ENCODE results near the gene FBXW7.

FBXW7 gene

DNA sequence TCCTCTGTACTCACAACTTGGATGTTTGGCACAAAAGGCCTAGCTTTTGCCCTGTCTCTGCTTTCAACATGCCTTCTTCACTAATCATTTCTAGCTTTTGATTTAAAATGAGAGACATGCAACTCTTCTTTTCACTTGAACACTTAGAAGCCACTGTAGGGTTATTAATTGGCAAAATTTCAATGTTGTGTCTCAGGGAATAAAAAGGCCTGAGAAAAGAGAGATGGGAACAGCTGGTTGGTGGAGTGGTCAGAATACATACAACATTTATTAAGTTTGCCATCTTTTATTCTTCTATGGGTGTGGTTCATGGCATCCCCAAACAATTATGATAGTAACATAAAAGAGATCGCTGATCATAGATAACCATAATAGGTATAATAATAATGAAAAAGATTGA, 114.3 kb downstream of the FBXW7 start:
- no peak for FAIRE-seq

DNA sequence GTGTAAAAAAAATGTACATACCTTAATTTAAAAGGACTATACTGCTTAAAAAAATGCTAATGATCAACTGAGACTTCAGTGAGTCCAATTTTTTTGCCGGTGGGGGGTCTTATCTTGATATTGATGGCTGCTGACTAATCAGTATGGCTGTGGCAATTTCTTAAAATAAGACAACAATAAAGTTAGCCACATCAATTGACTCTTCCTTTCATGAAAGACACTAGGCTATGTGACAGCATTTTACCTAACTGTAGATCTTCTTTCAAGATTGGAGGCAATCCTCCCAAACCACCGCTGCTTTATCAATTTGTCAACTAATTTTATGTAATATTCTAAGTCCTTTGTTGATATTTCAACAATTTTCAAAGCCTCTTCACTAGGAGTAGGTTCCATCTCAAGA, 116.1 kb downstream of the FBXW7 start:
- FAIRE-seq = no peak

DNA sequence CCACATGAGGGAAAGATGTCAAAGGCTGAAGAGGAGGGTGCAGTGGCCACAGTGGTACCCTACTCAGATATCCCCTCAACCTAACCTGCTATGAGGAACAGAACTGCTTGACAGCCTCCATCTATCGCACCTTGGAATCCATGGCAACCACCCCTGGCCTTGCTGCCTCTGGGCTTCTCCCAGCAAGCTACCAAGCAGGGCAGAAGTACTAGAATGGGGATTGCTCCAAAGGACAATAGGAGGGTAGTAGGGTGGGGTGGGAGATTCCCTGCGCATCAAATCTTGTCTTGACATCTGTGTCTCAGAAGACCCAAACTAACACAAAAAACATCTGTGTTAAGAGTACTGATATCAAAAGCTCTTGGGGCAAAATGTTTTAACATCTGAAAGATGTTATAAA, 118.2 kb downstream of the FBXW7 start:
- FAIRE-seq = no peak

DNA sequence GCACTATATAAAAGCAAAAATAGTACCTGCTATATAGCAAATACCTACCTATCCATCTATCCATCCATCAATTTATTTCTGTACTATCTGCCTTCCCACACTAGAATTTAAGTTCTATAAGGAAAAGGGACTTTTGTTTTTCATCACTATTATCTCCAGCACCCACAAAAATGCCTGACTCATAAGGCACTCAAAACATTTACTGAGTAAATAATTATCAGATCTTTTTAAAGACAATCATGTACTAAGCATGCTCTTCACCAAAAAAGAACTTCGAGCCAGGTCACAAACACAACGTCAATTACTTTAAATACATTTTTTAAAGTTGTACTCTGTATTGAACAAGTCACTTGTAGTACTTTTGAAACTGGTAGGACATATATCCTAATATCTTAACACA, 119.9 kb downstream of the FBXW7 start:
- FAIRE-seq = no peak

DNA sequence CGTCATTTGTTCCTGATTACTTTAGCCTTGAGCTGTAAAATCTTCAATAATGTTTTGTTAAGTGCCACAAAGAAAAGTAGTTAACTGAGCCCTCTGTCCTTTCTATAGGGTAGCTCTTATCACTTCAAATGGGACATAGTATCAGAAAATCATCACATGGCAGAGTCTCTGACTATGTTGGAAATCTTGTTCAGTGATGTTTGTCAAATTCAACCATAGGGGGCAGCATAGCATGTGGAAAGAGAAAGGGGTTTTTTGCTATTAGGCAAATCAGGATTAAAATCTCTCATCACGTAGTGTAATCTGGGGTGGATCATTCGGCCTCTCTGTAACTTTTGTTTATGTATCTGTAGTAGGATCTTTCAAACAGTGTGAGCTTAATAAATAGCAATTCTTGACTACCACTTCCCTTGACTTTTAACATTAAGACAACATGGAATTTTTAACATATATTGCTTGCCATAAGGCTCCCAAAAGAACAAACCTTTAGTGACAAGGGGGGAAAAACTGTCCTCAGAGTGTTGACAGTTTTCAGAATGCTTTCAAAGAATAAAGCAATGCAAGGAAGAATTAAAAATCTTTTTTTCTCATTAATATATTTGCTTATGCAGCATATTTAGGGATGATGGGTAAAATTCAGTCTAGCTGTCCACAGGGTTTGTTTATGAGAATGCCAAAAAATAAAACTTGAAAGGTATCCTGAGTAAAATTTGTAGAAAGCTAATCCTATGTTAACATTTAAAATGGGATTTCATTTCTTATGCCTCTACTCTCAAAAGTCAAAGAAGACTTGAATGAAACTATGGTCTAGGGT, 127.2 kb downstream of the FBXW7 start:
- FAIRE-seq = peak; percentile 80

DNA sequence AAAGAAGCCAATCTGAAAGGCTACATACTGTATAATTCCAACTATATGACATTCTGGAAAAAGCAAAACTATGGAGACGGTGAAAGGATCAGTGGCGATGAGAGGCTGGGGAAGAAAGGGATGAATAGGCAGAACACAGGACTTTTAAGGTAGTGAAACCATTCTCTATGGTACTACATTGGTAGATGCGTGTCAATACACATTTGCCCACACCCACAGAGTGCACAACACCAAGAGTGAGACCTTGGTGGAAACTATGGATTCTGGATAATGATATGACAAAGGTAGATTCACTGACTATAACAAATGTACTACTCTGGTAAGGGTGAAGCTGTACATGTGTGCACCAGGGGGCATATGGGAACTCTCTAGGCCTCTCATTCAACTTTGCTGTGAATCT, 134.5 kb downstream of the FBXW7 start:
- FAIRE-seq = no peak

DNA sequence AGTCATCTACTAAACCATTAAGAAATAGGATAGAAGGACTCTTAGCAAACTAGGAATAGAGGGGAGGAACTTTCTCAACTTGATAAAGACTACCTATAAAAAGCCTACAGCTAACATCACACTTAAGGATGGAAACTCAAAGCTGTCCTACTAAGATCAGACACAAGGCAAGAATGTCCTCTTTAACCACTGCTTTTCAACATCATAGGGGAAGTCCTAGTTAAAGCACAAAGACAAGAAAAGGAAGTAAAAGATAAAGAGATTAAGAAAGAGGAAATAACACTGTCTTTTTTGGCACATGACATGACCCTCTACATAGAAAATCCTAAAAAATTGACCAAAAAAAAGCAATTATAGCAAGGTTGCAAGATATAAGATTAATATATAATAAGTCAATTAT, 136.6 kb downstream of the FBXW7 start:
- FAIRE-seq = no peak

DNA sequence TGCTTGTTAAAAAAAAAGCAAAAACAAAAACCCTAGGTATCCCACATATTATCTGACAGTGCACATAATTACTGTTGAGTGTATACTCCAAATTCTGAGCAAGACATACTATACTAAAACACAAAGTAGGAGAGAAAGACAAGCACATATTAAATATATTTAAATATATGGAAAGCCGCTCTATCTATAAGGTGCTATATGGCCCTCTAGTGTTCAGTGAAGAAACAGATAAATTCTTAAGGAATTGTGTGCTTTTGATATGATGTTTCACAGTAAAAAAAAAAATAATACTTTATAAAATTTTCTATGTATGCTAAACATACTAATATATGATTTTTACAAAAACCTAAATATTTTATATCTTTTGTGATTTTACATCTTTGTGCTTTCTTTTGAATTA, 137.8 kb downstream of the FBXW7 start:
- FAIRE-seq = peak; percentile 95

DNA sequence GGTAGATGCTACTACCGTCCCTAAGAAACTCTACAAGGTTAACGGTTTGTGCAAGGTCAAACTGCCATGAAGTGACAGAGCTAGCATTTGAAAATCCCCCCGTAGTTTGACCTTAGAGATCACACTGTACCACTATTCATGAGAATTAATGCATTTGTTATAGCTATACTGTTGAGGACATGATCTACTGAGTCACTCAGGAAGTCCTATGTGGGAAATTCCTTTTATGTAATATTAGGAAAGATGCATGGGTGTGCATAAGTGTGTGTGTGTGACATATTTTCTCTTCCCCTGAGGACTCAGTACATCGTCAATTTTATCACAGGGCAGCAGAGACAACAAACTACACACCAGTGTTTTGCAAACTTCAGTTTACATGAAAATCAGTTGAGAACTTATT, 141.1 kb downstream of the FBXW7 start:
- FAIRE-seq = no peak

DNA sequence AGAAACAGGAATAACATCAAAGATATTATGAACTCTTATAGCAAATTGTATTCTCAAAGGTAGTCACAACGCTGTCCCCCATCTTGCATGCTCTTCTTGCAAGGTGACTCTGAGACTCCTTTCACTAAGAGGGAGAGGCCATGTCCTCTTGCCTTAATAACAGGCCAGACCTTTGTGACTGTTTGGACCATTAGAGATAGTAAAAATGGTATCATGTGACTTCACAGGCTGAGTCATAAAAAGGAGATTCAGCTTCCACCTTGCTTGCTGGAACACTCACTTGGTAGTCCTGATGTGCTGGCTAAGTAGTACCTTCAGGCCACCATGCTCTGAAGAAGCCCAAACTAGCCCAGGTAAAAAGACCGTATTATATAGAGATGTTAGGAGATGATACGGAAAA, 143.8 kb downstream of the FBXW7 start:
- FAIRE-seq = no peak

DNA sequence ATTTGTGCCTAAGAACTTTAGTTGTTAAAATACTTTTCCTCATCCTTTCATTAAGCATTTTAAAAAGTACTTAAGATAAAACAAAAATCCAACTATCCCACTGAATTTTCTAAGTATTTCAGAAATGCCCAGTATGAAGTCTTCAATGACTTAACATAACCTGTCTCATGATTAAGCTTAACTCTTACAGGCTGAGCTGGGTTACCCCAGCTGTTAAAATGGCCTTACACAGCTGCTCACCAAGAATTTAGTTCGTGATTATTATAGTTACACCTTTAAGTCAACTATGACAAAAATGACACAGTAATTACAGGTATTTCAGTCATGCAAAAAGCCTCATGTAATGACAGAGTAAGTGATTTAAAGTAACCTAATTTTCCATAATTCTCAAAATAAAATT, 145.7 kb downstream of the FBXW7 start:
- no peak for FAIRE-seq

DNA sequence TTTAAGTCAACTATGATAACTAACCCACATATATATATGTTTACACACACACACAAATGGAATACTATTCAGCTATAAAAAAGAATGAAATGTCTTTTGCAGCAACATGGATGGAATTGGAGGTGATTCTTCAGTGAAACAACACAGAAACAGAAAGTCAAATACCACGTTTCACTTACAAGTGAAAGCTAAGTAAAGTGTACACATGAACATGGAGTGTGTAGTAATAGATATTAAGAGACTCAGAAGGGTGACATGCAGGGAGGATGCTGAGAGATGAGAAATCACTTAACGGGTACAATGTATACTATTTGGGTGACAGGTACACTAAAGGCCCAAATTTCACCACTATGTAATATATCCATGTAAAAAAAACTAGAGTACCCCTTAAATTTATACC, 146.5 kb downstream of the FBXW7 start:
- no peak for FAIRE-seq

DNA sequence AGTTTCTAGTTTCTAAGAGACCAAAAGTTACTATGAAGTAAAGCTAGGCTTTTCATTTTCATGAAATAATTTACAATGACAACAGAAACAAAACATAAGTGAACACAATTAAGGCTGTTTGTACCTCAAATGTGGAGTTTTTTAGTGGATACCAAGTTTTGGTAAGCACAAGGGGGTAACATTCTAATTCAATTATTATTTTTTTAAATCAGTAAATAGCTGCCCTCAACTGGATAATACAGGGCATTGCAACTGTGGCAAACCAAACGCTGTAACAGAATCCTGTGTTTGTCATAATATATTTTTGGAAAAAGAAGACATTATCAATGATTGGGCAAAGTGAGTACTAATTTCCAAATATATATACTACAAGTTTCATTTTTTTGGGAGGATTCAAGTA, 150.3 kb downstream of the FBXW7 start:
- FAIRE-seq = peak; percentile 89

DNA sequence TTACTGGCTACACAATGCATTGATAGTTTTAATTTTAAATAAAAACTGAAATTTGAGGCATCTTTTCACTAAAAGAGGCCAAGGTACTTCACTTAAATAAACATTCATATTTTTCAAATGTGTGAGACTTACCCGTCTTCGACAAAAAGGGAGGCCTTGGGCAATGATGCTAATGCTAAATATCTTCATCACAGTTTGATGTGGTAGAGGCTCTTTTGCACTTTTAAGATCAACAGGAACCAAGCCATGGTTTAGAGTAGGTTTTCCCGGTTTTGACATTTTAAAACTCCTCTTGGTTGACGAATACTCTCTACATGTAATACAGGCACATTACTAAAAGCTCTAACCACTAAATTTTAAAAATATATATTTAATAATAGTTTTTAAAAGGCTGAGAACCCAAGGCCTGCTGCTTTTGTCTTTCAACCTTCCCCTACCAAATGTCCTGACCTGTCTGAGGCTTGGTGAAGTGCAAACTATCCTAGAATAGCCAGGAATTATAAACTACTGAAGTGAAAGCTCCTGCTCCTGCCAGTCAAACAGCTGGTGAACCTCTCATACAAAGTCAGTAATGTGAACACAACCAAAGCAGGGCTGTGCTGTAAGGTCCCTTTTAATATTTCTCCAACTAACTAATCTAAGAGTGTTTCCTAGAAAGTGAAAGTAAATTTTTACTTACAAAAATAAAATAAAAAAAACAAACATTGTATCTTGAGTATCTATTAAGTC, 153.7 kb downstream of the FBXW7 start:
- no peak for FAIRE-seq

DNA sequence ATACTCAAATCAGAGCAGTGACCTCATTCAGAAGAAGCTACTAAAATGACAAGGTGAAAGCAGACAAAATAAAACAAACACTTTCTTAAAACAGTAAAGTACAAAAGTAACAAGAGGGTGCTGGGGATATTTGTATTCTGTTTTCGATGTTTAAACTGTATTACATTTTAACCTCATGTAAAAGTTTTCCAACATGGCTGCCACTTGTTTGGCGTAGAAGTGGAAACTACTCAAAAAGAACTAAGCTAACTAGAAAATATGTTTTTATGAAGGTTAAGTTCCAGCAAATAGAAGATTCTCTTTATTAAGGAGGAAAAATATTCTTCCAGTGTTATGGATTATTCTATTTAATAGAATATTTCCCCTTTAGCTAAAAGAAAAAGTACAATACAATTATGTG, 155.0 kb downstream of the FBXW7 start:
- FAIRE-seq = peak; percentile 17

DNA sequence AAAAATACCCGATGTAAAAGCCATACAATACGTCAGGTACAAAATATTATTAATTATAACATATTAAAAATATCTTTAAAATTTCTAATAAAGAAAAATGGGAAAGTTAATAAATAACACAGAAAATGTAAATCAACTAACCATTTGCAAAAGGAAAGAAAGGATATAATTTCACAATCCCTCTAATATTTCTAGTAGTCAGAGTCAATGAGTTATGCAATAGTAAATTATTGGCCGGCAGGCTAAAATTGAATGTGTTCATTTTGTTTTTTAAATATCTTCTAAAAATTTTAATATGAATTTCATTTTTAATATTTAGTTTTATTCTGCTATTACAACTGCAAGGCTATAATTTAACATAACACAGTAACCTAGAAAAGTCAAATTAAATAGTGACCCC, 155.7 kb downstream of the FBXW7 start:
- peak; percentile 61 for FAIRE-seq

DNA sequence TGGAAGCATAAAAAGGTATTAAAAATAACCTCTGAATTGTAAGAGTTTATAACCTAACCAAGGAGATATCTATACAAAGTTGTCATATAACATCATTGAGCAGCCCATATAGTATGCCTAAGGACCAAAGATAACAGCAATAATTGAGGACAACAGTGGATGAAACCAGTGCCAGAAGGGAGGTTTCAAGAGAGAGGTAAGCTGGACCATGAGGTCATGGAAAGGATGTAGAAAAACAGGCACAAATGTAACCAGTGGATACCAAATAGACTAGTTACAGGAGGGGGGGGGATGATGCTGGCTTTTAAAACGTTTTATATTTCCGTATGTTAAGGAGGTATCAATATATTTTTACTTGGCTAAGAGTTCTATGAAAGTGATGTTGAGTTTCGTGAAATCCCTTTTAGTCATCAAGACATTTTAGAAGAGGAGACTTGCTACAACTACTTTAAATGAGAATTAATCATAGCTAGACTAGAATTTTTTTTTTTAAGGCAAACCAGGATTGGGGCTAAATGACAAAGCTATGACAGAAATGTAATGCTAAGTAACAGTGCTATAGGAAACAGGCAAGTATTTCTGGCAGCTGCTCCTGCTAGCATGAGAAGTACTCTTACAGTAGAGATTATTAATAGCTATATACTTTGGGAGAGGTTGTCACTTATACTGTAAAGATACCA, 161.1 kb downstream of the FBXW7 start:
- FAIRE-seq = no peak

DNA sequence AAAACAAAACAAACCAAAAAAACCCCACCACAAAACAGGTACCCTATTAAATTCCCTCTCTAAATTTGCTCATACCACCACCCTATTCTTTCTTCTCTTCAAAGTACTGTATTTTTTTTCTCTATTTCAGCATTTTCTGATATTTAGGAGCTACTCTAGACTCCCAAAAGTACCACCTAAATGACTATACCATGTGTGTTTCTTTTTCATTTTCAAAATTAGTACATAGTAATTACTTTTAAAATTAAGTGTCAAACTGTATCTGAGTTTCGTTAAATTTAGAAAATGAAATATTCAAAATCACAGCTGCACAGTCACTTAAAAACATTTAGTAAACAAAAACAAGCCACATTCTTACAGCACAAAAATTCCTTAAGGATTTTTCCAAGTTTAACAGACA, 161.7 kb downstream of the FBXW7 start:
- FAIRE-seq = no peak

DNA sequence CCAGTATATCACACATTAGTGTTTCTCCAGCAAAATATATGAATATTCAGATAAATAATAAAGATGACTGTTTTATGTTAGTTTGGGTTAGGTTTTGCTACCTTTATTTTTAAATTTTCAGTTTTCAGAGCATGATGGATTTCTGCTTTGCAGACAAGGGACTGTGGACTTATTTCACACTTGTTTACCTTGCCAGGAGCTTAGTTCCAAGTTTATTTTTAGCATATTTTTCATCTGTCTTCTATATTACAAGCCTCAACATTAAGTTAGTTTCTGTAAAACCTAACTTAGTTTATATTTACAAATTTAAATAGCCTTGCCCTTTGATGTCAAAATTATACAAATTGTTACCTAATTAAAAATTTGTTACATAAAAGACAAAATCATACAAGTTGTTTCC, 163.4 kb downstream of the FBXW7 start:
- FAIRE-seq = no peak

DNA sequence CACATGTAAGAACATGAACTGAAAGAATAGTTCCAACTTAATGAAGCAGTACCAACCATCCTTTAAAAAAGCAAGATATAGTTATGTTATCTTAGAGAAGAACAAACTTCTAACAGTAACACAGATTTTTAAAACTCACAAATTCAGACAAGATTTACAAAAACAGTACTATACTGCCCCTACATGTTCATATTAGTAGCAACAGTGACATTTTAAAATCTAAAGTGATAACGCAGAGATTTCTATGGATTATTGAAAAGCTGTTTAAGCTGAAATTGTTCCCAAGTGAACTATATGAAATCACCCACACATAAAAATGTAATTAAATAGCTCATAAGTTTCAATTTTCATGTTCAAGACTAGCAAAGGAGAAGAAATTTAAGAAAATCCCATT, 166.0 kb downstream of the FBXW7 start:
- FAIRE-seq = peak; percentile 84

DNA sequence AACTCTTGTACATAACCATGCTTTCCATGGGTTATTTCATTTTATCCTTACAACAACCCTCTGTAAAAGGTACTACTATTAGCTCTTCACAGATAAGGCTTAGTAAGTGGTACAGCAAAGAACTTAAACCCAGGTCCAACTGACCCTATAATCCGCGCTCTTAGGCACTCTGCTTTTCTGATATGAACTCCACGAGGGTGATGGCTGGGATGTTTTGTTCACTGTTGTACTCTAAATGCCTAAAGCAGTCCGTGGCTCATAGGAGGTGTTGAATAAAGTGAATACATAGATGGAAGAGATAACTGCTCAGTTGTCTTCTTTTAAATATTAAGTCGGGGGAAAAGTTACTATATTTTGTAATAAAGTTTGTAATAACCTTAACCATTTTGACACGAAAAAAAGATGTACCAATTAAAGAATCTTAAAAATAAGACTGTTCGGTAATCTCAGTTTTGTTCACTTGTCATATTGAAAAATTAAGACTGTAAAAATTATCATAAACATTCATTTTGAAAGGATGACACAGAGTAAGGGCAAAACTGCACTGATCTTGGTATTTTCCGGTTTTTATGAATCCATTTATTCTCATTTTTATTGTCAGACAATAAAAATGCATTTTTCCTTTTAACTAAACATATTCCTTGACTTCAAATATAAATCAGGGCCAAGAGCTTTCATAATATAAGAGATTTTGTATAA, 166.5 kb downstream of the FBXW7 start:
- FAIRE-seq = no peak

DNA sequence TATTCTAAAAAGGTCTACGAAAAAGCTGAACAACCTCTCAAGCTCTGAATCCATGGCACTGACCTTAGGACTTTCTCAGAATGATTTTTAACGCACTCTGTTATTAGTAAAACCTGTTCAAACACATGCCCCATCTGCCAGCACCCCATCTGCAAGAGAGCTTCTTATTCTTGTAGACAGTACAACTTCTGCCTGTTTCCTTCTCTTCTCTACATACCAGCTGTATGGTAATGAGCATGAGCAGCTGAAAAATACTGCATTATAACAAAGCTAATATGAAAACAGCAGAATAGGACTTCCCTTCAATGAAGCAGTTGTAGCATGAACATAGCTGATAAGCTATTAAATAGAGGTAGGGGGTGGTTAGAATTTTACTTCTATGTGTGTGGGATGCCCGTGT, 167.9 kb downstream of the FBXW7 start:
- FAIRE-seq = no peak

DNA sequence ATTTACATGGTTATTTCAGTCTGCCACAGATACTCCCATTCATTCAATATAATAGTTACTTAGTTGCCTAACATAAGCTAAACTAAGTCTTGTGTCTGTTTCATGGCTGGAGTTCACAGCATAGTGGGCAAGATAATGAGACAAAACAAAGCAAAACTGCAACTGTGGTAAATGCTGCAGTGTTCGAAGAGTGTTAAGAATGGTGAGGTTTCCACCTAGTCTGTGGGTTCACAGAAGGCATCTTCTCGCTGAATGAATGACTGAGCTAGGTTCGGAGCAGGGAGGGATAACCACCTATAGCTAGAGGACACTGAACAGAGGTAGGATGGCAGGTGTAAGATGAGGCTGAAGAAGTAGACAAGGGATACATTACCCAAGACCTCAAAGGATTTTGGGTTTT, 171.0 kb downstream of the FBXW7 start:
- no peak for FAIRE-seq
